HepG2 (cell line): ENCODE results near the gene TMEM63C. TPM values are rescaled to one million over a fixed set of nuclear protein-coding genes. Genes with fewer than 3 reads are reported as not detected.

Experiments used
- PAXIP1 ChIP-seq: sonication (generic); formaldehyde crosslinking; conservative IDR thresholded peaks from 2 replicates; pipeline ENCODE4 v1.4.0; 2020; ENCODE audit warnings: mild to moderate bottlenecking, missing genetic modification reagents, moderate library complexity
- ZBTB40 ChIP-seq, 2 experiments: fragments of 450-650 bp in 1 of 2; sonication (generic) in 1 of 2; formaldehyde crosslinking in 1 of 2; IDR thresholded peaks; 2 replicates each; pipeline versions ENCODE4 v1.6.1 to v1.8.0; 2016 to 2022; ENCODE audit warnings: antibody characterized with exemption in 1 of 2, mild to moderate bottlenecking in 1 of 2, missing genetic modification reagents in 1 of 2
- ZNF850 ChIP-seq: sonication (generic); formaldehyde crosslinking; conservative IDR thresholded peaks from 2 replicates; pipeline ENCODE4 v1.9.0; 2021; ENCODE audit warnings: mild to moderate bottlenecking, missing genetic modification reagents
- polyA plus RNA-seq, 8 experiments: library from polyadenylated mRNA; depleted of rRNA in 3 of 8; stranded (reverse) in 7 of 8; unstranded in 1 of 8; fragments of >200 nt; fragmentation: Illumina TruSeq in 4 of 8; extraction: Trizol in 4 of 8; gene quantifications; 2 replicates each; pipeline versions ENCODE4 v1.2.1 to v1.2.3, GENCODE V29; 2011 to 2016; ENCODE audit warnings: low read depth in 4 of 8, missing spikeins in 1 of 8, mixed read lengths in 1 of 8; ENCODE audit not compliant: insufficient read depth in 1 of 8
- total RNA-seq, 5 experiments: library from RNA; depleted of rRNA; stranded (reverse); fragments of >200 nt; fragmentation: Illumina TruSeq; extraction: Trizol; gene quantifications; 2 replicates each; pipeline ENCODE4 v1.2.3, GENCODE V29; 2016; ENCODE audit warnings: low read depth in 1 of 5
- TF ChIP-seq, protein P1 (sequence below), 2 experiments: sonication (generic) in 1 of 2; formaldehyde crosslinking in 1 of 2; IDR thresholded peaks; 2 replicates each; pipeline versions ENCODE4 v1.5.1 to v1.6.1; 2011 to 2020; ENCODE audit warnings: borderline replicate concordance in 1 of 2, low read depth in 1 of 2, low read length in 1 of 2, mild to moderate bottlenecking in 1 of 2, missing genetic modification reagents in 1 of 2, moderate library complexity in 1 of 2

TMEM63C gene
- total and polyA plus RNA-seq, 2 of the 13 experiments (the other 11 are each of a cell fraction or from before 2014, with no cell fraction given): 0.17 to 0.27 TPM

DNA sequence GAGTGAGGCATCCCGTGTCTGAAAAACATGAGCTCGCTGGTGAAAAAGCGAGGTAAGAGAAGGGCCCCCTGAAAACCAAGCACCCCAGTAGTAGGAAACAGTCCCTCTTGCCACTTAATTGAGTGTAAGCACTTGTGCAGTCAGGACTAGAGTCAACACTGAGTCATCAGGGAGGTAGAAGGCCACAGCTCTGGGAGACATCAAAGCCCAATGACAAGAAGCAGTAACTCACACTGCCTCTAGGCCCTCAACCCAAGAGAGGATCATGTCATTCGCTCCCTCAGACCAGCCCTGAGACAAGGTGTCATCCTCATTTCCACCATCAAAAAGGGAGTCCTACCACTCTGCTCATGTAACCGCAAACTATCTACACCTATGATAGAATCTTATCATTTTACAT, 121.3 kb downstream of the TMEM63C start (continued):
- TF ChIP-seq ZBTB40 (IDR thresholded peaks at IDR 0.05) (no peak), ZBTB40 (CRISPR knock-in tag; IDR thresholded peaks at IDR 0.05) (no peak), ZNF850 (CRISPR knock-in tag) (no peak), PAXIP1 (peak; percentile 39; the same call in 1 of the 2 replicates)
- TF ChIP-seq, protein P1, sequence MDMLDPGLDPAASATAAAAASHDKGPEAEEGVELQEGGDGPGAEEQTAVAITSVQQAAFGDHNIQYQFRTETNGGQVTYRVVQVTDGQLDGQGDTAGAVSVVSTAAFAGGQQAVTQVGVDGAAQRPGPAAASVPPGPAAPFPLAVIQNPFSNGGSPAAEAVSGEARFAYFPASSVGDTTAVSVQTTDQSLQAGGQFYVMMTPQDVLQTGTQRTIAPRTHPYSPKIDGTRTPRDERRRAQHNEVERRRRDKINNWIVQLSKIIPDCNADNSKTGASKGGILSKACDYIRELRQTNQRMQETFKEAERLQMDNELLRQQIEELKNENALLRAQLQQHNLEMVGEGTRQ (IDR thresholded peaks at IDR 0.05; ENCODE audit: low read depth, low read length): no peak
- TF ChIP-seq, protein P1 (CRISPR knock-in tag; IDR thresholded peaks at IDR 0.05; ENCODE audit: borderline replicate concordance): no peak
